DMS53 treated with DMSO at 0.1 percent for 48 hours (cell line): Measurements from ENCODE around the gene INF2.
"Not testable (repeated sequence)": the region's sequence is repeated elsewhere in the genome, so short reads cannot be mapped to it uniquely, and the experiment has no call there.

Experiments used
- DNase-seq: peaks from one replicate; lab custom pipeline; 2025; ENCODE audit not compliant: unreplicated experiment; lab: John Stamatoyannopoulos, UW

The INF2 gene

DNA sequence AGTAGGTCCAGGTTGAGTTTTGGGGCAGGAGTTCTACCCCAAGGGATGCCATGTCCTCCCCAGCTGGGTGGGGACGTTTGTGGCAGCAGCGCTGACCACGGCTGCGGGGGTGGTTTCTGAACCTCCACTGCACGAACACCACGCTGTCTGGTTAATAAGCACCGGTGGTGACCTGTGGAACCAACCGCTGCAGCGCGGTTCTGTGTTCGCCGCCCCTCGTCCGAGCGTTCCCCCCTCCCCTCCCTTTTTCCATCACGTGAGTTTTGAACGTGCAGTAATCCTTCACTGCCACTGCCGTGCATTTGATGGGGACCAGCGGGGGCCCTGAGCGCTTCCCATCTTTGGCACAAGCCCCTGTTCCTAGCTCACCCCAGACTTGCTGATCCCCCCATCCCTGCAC, 28.2 kb downstream of the INF2 start:
- no peak for DNase-seq

DNA sequence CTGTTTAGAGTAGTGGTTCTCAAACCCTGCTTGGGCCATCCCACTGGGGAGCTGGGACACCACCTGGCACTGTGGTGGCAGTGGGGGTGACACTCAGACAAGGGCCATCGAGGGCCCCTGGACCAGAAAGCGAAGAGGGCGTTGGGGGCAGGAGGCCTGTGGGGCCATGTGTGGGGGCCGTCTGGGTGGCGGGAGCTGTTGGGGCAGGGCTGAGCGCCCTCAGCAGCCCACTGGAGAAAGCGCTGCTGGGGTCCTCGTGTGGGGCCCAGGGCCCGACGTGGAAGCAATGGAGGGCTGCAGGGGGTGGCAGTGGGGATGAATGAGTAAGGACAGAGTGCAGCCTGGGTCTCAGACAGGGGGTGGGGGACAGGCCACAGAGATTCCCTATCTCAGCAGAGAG, 28.7 kb downstream of the INF2 start:
- DNase-seq = no peak

DNA sequence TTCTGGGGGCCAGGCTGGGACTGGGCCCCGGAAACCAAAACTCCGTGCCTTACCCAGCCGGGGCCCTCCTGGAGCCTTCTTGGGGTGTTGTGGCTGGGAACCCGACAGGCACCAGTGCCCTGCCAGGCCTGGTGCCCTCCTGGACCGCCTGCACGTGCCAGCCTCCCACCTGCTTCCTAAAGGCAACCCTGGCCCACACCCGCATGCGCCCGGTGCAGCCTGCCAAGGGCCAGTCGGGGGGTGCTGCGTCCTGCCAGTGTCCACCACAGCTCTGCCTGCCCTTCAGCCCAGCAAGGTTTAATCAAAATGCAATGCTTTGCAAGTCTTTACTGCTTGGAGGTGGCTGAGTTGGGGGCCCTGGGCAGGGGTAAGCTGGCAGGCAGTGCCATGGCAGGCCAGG, 29.5 kb downstream of the INF2 start:
- DNase-seq = no peak

DNA sequence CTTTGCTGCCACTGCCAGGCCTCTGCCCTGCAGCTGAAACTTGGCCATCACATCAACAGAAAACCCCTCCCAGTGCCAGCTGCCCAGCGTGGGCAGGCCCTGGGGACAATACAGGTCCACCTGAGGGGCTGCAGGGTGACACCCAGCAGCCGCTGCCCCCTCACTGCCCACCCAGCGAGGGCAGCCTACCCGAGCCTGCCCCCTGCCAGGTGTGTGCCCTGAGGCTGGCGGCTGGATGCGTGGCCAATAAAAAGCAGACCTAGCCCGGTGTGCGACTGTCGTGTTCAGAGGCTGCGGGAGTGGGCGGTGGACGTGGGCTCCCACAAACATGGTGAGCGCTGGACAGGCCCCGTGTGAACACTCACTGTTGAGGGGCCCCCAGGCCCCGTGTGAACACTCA, 29.9 kb downstream of the INF2 start:
- DNase-seq = no peak

DNA sequence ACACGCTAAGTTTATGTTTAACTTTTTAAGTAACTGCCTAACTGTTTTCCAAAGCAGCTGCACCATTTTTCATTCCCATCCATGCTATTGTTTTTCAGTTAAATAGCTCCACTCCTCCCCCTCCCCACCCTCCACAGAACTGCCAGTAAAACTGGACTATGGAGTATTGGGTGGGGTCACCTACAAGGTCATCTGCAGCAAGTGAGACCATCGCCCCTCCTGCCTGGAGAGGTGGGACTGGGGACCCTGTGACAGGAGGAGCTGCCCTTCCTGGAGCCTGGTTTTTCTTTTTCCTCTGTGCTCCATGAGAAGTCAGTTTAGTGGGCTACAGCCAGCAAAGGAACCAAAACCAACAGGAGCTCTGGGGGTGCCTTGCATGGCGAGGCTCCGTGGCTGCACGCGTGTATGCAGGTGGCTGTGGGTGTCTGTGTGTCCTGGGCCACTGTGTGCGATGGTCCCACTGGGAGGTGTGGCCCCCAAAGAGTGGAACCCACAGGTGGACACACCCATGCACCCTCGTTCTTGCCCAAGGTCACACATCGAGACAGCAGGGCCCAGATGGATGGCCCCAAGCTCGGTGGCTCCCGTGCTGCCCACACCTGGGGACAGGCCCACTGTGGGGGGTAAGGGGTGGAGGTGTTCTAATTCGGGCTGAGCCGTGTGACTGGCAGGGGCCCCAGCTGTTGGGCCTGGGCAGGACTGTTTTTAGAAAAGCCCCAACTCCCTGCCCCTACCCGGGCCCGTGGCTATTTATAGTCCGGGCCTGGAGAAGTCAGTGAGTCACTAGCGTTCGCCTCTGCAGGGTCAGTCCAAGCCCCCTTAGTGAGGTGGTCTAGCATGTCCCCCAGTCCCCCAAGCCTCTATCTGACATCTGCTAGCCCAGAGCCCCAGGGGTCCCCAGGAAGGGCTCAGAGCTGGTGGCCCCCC, 32.4 kb downstream of the INF2 start:
- no peak for DNase-seq

DNA sequence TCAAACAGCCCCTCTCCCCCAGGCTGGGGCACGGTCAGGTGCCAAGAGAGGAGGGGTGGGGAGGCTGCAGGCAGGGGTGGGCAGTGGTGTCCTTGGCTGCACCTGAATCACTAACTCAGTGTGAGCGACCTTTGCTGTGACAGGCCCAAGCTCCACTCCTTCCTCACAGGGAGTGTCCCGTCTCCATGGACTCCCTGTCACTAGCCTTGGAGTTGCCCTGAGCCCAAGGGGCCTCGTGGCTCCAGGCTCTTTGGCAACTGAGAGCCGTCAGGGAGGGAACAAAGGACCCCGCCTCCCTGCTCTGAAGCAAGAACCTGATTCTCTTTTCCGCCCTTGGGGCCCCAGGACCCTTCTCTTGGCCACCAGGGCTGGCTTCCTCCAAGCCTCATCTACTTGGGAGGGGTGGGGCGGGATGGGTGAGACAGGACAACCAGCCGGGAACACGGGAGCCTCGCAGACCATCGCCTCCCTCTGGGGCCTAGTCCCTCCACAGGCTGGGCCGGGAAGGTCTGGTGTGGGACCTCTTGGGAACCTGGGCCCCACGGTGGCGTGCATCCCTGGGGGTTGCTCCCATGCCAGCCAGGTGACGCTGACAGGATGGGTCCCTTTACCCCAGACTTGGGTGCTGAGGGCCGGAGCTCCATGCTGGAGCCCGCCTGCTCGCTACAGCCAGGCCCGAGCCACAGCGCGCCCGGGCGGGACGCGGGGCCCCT, 33.7 kb downstream of the INF2 start:
- no peak for DNase-seq

DNA sequence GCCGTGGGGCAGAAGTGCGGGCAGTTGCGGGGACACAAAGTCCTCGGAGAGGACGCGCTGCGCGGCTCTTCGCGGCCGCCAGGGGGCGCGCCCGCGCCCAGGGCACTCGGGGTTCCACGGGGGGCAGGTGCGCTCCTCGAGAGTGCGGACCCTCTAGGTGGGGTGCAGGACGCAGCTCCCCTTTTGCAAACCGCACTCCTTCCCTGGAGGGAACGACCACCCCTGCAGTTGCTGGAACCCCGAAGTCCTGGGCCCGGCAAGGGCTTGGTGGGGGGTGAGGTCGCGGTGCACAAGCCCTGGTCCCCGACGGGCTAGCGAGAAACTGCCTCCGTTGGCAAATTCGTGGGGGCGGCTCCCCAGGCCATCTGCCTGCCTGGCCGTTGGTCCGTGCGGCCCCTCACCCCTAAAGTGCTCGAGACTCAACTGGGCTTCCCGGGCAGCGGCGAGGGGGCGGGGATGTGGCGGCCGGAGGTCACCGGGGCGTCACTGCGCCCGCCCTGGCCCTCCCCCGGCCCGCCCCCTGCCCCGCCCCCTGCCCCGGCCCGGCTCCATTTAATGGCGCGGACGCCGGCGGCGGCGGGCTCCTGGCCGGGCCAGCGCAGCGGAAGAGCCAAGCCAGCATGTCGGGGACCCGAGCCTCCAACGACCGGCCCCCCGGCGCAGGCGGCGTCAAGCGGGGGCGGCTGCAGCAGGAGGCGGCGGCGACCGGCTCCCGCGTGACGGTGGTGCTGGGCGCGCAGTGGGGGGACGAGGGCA, 34.4 kb downstream of the INF2 start, which contains the start of gene ADSS1:
ADSS1 (plus strand) TSS at position 579 of the 756 bp plus-strand sequence; CDS start at position 621, 42 bp downstream.
- no peak for DNase-seq

DNA sequence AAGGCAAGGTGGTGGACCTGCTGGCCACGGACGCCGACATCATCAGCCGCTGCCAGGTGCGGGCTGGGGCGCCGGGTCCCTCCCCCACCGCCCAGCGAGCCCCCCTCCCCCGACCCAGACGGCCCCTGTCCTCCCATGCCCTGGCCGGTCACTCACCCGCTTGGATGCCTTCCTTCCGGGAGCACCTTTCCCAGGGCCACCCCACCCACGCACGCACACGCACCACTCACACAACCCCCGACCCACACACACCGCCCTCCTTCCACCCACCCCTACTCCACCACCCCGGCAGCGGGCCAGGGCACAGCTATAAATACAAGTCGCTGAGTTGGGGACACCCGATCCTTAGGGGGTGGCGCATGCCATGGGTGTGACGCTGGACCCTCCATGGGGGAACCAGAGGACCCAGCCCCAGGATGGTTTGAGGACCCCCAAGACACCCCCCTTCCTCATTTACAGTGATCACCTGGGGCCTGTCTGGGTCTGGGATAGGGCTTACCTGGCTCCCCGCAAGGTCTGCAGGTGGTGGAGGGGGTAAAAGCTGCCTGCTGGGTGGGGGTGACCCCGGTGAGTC, 35.1 kb downstream of the INF2 start:
- DNase-seq = no peak

DNA sequence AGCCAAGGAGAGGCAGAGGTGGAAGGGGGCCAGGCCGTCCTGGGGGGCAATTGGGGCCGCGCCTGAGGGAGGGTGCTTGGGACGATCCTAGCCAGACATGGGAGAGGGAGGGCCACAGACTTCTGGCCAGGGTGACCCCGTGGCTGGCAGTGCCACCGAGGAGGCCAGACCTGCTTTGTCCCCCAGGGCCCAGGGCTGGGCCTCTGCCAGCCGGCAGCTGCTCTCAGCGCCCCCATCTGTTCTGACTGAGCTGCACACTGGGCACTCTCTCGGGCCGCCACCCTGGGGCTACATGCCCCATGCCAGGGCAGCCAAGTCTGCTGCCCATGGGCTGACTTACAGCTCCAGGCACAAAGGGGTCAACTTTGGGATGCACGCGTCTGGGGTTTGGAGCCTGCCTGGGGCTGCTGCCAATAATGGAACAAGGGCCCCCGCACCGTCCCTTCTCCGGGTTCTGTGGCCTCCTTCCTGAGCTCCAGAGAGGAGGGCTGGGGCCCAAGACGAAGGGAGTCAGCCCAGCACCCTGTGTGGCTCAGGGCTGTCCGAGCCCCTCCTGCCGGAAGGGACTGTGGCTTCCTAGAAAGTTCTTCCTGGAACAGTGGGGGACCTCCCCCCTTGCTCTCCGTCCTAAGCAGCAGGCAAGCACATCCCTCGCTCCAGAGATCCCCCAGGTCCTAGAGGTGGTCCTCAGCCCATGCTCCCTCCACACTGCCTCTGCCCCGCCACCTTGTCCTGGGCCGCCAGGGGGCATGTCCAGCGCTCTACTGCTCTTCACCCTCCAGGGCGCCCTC, 35.8 kb downstream of the INF2 start:
- no peak for DNase-seq

DNA sequence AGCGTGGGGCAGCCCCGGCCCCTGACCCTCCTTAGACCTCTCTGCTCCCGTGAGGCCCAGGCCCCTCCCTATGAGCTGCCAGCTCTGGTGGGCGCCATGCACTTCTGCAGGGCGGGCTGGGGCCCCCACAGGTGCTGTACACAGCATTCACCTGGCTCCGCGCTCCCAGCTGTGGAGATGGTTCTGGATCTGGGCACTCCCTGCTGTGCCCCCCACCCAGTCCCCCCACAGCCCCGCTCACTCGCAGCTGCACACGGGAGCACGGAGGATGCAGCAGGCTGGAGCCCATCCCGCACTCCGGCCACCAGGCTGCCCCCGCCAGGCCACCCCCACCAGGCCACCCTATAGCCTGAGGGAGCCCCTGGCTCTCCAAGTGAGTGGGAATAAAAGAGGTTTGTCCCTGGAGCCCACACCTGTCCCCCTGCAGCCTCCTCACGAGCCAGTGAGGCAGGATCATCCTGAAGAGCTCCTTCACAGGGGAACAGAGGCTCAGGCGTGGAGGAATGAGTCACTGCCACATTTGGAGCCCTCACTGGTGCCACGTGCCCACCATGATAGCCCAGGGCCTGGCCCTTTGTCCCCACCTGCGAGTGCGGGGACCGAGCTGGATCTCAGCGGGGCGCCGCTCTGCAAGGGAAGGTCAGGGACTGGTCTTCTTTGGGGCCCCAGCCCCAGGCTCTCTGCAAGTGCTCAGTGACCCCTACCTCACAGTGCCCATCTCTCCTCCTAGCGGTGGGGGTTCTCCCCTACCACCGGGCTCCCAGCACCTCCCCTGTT, 36.5 kb downstream of the INF2 start:
- no peak for DNase-seq

DNA sequence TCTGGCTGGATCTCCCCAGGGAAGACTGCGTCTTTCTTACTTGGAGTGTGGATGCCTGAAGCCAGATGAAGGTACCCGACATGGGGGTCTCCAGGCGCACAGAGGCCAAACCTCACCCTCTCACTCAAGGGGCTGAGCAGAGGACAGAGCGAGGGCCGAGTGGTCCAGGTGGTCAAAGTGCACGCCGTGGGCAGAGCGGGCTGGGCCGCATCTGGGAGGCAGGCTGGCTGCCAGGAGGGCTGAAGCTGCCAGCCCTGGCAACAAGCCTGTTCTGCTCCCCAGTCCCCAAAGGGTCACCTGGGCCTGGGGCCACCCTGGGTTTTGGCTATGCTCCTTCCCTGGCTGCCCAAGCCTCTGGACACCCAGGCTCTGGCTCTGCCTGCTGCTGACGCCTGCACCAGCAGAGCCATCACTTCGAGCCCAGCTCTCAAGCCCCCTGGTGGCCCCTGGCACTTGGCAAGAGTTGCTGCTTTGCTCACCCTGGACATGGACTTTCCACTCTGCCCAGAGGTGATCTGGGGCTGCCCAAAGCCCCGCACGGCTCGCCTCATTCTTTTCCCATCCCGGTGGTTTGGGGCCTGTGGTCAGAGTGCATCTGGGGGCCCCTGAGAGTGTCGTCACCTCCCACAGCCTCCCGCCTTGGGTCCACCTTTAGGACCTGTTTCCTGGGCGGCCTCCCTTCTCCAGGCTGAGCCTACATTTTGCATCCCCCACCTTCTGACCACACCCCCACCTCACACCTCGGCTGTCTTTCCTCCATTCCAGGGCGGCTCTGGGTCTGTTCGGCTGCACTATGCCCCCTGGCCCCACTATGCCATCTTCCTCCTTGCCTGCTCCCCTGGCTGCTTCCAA, 37.4 kb downstream of the INF2 start:
- no peak for DNase-seq

DNA sequence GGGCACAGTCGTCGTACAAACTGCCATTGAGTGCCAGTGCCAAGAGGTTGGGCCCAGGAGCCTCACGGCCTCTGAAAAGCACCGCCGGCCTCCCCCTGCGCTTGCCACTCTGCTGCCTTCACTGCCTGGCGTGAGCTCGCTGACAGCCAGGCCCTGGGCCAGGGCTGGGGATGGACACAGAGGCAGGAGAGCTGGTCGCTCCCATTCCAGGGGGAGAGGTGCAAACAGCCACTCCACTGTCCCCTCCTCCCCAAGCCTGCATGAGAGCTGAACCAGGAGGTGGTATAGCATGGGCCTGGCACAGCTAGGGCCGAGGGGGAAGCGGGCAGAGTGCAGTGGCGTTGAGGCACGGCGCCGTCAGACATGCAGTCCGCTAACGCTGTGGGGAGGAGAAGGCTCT, 39.2 kb downstream of the INF2 start:
- DNase-seq = no peak

DNA sequence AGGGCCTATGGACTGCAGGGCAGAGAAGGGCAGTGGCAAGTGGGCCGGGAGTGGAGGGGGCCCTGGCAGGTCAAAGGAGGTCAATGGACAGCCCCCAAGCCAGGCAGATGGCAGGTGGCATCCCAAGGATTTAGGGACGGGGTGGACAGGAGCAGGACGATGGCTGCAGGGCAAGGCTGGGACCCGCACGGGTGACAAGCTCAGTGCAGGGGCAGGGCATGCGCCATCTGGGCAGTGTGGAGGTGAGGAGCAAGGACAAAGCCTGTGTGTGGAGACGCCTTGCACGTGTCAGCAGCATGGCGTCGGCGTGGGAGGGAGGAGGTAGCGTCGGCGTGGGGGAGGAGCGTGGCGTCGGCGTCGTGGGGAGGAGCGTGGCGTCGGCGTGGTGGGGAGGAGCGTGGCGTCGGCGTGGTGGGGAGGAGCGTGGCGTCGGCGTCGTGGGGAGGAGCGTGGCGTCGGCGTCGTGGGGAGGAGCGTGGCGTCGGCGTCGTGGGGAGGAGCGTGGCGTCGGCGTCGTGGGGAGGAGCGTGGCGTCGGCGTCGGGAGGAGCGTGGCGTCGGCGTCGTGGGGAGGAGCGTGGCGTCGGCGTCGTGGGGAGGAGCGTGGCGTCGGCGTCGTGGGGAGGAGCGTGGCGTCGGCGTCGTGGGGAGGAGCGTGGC, 39.9 kb downstream of the INF2 start:
- not testable (repeated sequence) for DNase-seq

DNA sequence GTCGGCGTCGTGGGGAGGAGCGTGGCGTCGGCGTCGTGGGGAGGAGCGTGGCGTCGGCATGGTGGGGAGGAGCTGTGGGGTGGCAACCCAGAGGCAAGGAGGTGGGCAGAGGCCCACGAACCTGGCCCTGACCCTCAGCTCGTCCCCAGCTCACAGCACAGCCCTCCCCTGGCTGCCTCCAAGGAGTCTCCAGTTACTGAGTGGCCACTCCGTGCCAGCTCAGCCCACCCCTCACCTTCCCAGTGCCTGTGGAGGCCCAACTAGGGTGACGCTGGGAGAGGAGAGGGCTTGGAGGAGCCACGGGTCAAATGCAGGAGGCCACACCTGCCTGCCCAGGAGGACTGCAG, 40.4 kb downstream of the INF2 start:
- DNase-seq = no peak

DNA sequence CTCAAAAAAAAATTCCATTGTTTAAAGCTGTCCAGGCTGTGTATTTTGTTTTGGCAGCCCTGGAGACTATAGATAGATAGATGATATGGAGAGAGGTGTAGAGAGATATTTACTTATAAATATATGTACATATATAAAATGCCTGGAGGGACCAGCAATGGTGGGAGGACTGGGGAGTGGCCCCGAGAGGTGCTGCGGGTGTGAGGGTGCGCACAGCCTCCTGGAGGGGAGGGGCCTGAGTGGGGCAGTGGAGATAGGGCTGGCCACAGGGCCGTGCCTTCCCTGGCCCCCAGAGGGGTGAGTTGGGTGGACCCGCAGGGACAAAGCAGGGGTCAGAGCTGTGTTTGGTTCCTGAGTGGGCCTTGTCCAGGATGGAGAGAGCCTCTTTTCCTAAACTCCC, 41.1 kb downstream of the INF2 start:
- DNase-seq = no peak

DNA sequence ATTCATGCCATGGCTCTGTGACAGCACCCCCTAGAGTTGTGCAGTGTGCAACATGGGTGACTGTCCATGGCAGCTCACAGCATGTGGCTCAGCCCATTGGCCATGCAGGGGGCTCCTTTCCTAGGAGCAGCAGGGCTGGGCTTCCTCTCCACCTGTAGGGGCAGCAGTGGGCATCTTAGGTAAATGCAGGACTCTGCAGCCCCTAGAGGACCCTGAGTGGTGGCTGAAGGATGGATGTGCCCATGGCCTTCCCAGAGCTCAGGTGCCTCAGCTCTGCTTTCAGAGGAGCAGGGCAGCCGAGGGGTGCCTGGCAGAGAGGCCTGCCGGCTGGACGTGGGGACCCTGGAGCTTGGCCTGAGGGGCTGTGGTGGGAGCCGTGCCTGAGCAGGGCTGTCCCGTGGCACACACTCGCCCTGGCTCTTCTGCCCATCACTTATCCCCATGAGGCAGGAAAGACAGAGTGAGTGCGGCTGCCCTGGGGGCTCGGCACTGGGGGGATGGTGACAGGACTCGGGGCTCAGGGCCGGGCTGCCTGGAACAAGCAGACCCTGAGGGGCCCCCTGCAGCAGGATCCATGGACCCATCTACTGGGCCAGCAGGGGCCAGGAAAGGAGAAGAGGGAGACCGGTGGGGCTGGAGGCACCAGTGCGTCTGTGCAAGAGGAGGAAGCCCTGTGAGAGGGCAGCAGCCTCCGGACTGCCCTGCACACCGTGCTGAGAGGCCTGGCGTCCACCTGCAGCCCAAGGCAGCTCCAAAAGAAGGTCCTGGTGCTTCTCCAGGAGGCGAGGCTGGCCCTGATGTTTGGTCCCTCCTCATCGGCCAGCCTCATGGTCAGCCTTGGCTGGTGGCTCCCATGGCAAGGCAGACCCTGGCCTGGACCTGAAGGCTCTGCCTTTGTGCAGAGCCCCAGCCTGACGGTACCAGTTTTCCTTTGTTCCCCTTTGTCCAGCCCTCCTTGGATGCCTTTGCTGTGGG, 42.2 kb downstream of the INF2 start:
- no peak for DNase-seq

DNA sequence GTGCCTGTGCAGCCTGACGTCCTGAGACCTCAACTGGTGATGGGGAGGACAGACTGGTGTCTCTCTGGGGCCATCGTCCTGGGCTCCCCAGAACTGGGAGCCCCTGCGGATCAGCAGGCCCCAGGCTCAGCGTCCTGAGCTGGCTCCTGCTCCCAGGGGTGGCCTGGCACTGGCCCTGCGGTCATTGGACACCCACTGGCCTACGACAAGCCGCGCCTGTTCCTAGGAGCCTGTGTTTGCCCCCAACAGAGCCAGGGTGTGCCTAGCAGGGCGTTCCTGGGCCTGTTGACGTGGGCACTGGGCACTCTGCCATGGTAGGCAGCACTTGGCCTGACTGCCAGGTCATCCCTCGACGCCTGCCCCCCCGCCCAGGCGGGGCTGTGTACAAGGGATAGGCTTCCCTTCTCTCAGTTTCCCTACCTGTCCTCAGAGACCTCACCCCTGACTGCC, 43.0 kb downstream of the INF2 start:
- DNase-seq = no peak
